Mammary epithelial cell (primary cell): ENCODE results near the gene ADAT1.

Experiments
- EZH2 ChIP-seq: IDR thresholded peaks from 2 replicates; pipeline ENCODE4 v1.6.1; 2012; ENCODE audit warnings: low read length, inconsistent platforms, borderline replicate concordance
- TF ChIP-seq, protein P1 (sequence below), 2 donors: IDR thresholded peaks in 1 of 2; conservative IDR thresholded peaks in 1 of 2; 2 replicates each; pipeline ENCODE4 v1.5.1; 2011 to 2012; ENCODE audit warnings: inconsistent platforms in 2 of 2, low read length in 2 of 2, mild to moderate bottlenecking in 2 of 2, control low read depth in 1 of 2, low read depth in 1 of 2; ENCODE audit not compliant: insufficient read depth in 1 of 2; ENCODE audit errors: extremely low read depth in 1 of 2

GRCh38 chr16:75635036-75635435 is 12.0 kb upstream of the ADAT1 start:
- no peak for TF ChIP-seq EZH2
- TF ChIP-seq, protein P1, sequence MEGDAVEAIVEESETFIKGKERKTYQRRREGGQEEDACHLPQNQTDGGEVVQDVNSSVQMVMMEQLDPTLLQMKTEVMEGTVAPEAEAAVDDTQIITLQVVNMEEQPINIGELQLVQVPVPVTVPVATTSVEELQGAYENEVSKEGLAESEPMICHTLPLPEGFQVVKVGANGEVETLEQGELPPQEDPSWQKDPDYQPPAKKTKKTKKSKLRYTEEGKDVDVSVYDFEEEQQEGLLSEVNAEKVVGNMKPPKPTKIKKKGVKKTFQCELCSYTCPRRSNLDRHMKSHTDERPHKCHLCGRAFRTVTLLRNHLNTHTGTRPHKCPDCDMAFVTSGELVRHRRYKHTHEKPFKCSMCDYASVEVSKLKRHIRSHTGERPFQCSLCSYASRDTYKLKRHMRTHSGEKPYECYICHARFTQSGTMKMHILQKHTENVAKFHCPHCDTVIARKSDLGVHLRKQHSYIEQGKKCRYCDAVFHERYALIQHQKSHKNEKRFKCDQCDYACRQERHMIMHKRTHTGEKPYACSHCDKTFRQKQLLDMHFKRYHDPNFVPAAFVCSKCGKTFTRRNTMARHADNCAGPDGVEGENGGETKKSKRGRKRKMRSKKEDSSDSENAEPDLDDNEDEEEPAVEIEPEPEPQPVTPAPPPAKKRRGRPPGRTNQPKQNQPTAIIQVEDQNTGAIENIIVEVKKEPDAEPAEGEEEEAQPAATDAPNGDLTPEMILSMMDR (conservative IDR thresholded peaks at IDR 0.05 in 1 of 2, IDR thresholded peaks at IDR 0.05 in 1 of 2; ENCODE audit: extremely low read depth in 1 of 2, insufficient read depth in 1 of 2, low read depth in 1 of 2, low read length in 2 of 2) = no peak
